IMR-90 (cell line): ENCODE data around the gene SLC4A5. TPM values are rescaled to one million over a fixed set of nuclear protein-coding genes. Genes with fewer than 3 reads are reported as not detected.

Experiments used
- ATAC-seq: fragments of 200-7000 bp; cut with Tn5 transposase; 2 replicates; pipeline ENCODE4 v1.9.1; 2020; ENCODE audit warnings: low read depth, mild to moderate bottlenecking, moderate library complexity
- BruUV-seq: library from RNA; stranded (reverse); fragments of 400-500 nt; replicated peaks from 2 replicates; lab custom pipeline; 2021; lab: Mats Ljungman, UMichigan
- CTCF ChIA-PET: fragments of 300-600 bp; formaldehyde crosslinking; extraction: SDS; loops from one replicate; lab custom pipeline; 2021; ENCODE audit warnings: antibody characterized with exemption; lab: Yijun Ruan, JAX
- POLR2A ChIA-PET: fragments of 300-600 bp; sonication (Branson Sonifier 250); formaldehyde crosslinking; loops from one replicate; lab custom pipeline; 2022; ENCODE audit warnings: antibody characterized with exemption; ENCODE audit not compliant: unreplicated experiment; lab: Charles Lee
- DNase-seq: peaks from one replicate; pipeline ENCODE4 v3.0.0; 2013
- H2AFZ ChIP-seq: replicated peaks from 2 replicates; pipeline ENCODE3; 2013; ENCODE audit warnings: low read length, mild to moderate bottlenecking; ENCODE audit not compliant: poor library complexity
- H2AK5ac ChIP-seq: 2 replicates; pipeline ENCODE4 v1.6.1; 2013; ENCODE audit warnings: low read depth, low read length, inconsistent platforms
- H2AK9ac ChIP-seq: replicated peaks from 2 replicates; pipeline ENCODE3; 2013; ENCODE audit warnings: mild to moderate bottlenecking, low read depth, low read length, moderate library complexity; ENCODE audit not compliant: poor library complexity
- H2BK120ac ChIP-seq: 2 replicates; pipeline ENCODE4 v1.6.1; 2013; ENCODE audit warnings: low read depth, low read length, inconsistent platforms
- H2BK15ac ChIP-seq: 3 replicates; pipeline ENCODE4 v1.6.1; 2013; ENCODE audit warnings: low read depth, low read length, inconsistent platforms
- H2BK20ac ChIP-seq: 2 replicates; pipeline ENCODE4 v1.6.1; 2013; ENCODE audit warnings: low read depth, mild to moderate bottlenecking, inconsistent platforms, low read length, moderate library complexity
- H2BK5ac ChIP-seq: 2 replicates; pipeline ENCODE4 v1.6.1; 2013; ENCODE audit warnings: mild to moderate bottlenecking, low read depth, low read length, inconsistent platforms; ENCODE audit not compliant: poor library complexity, severe bottlenecking
- H3K14ac ChIP-seq: replicated peaks from 2 replicates; pipeline ENCODE4 v1.6.1; 2013; ENCODE audit warnings: low read depth, low read length, inconsistent platforms
- H3K18ac ChIP-seq: 2 replicates; pipeline ENCODE4 v1.6.1; 2013; ENCODE audit warnings: low read depth, low read length, control low read depth
- H3K23ac ChIP-seq: 2 replicates; pipeline ENCODE4 v1.6.1; 2013; ENCODE audit warnings: low read depth, low read length, inconsistent platforms
- H3K27ac ChIP-seq: 2 replicates; pipeline ENCODE4 v1.5.1; 2013; ENCODE audit warnings: mild to moderate bottlenecking, control low read depth, low read length; ENCODE audit not compliant: insufficient read depth
- H3K27me3 ChIP-seq: 2 replicates; pipeline ENCODE4 v1.6.1; 2013; ENCODE audit warnings: low read length; ENCODE audit not compliant: control insufficient read depth, insufficient read depth
- H3K36me3 ChIP-seq: 2 replicates; pipeline ENCODE4 v1.6.1; 2013; ENCODE audit warnings: low read length, mixed read lengths; ENCODE audit not compliant: control insufficient read depth, insufficient read depth
- H3K4ac ChIP-seq: 2 replicates; pipeline ENCODE4 v1.6.1; 2013; ENCODE audit warnings: low read depth, low read length, inconsistent platforms
- H3K4me1 ChIP-seq: 2 replicates; pipeline ENCODE4 v1.6.1; 2013; ENCODE audit warnings: low read length, mixed read lengths; ENCODE audit not compliant: control insufficient read depth, insufficient read depth
- H3K4me2 ChIP-seq: 2 replicates; pipeline ENCODE4 v1.6.1; 2013; ENCODE audit warnings: low read depth, mild to moderate bottlenecking, control low read depth, low read length, moderate library complexity
- H3K4me3 ChIP-seq: 2 replicates; pipeline ENCODE4 v1.5.1; 2013; ENCODE audit warnings: low read depth, mild to moderate bottlenecking, control low read depth, low read length, moderate library complexity; ENCODE audit not compliant: insufficient read depth
- H3K56ac ChIP-seq: 2 replicates; pipeline ENCODE4 v1.6.1; 2013; ENCODE audit warnings: low read length, inconsistent platforms; ENCODE audit not compliant: insufficient read depth; ENCODE audit errors: extremely low read depth
- H3K79me1 ChIP-seq, 2 experiments: 2 replicates each; pipeline ENCODE4 v1.6.1; 2013; ENCODE audit warnings: low read length in 2 of 2, inconsistent platforms in 1 of 2, low read depth in 1 of 2
- H3K9ac ChIP-seq: 2 replicates; pipeline ENCODE4 v1.6.1; 2013; ENCODE audit warnings: low read depth, low read length, control low read depth
- H3K9me1 ChIP-seq: 2 replicates; pipeline ENCODE4 v1.6.1; 2013; ENCODE audit warnings: low read length, inconsistent platforms; ENCODE audit not compliant: insufficient read depth
- H3K9me3 ChIP-seq: 2 replicates; pipeline ENCODE4 v1.6.1; 2013; ENCODE audit warnings: low read length; ENCODE audit not compliant: control insufficient read depth, insufficient read depth
- H4K20me1 ChIP-seq: 2 replicates; pipeline ENCODE4 v1.6.1; 2013; ENCODE audit warnings: low read length, inconsistent platforms; ENCODE audit not compliant: insufficient read depth
- H4K5ac ChIP-seq: 2 replicates; pipeline ENCODE4 v1.6.1; 2013; ENCODE audit warnings: mild to moderate bottlenecking, low read depth, low read length, control low read depth
- H4K8ac ChIP-seq, 2 experiments: 2 replicates each; pipeline ENCODE4 v1.6.1; 2013; ENCODE audit warnings: low read depth in 2 of 2, low read length in 2 of 2, control low read depth in 1 of 2, inconsistent platforms in 1 of 2
- H4K91ac ChIP-seq: 2 replicates; pipeline ENCODE4 v1.6.1; 2013; ENCODE audit warnings: low read depth, low read length, inconsistent platforms; ENCODE audit not compliant: insufficient read depth
- BHLHE40 ChIP-seq: fragments of 150-350 bp; IDR thresholded peaks from 2 replicates; pipeline ENCODE4 v1.6.1; 2016; ENCODE audit warnings: mild to moderate bottlenecking, low read depth, low read length
- MAFK ChIP-seq: IDR thresholded peaks from 2 replicates; pipeline ENCODE4 v1.6.1; 2012; ENCODE audit warnings: low read depth, low read length, improper control_type of control experiment
- MAZ ChIP-seq: IDR thresholded peaks from 2 replicates; pipeline ENCODE4 v1.6.1; 2012; ENCODE audit warnings: low read depth, mild to moderate bottlenecking, low read length, improper control_type of control experiment, moderate library complexity, borderline replicate concordance
- MXI1 ChIP-seq: IDR thresholded peaks from 2 replicates; pipeline ENCODE4 v1.6.1; 2012; ENCODE audit warnings: low read depth, mild to moderate bottlenecking, low read length, moderate library complexity, borderline replicate concordance
- POLR2A ChIP-seq: IDR thresholded peaks from 2 replicates; pipeline ENCODE4 v1.6.1; 2012; ENCODE audit warnings: mild to moderate bottlenecking, low read depth, low read length
- RAD21 ChIP-seq: IDR thresholded peaks from 2 replicates; pipeline ENCODE4 v1.6.1; 2012; ENCODE audit warnings: low read length, improper control_type of control experiment
- RCOR1 ChIP-seq: IDR thresholded peaks from 2 replicates; pipeline ENCODE4 v1.6.1; 2012; ENCODE audit warnings: mild to moderate bottlenecking, low read length, improper control_type of control experiment; ENCODE audit not compliant: insufficient replicate concordance
- RFX5 ChIP-seq: IDR thresholded peaks from 2 replicates; pipeline ENCODE4 v1.8.0; 2012; ENCODE audit warnings: low read depth, mild to moderate bottlenecking, low read length, moderate library complexity
- SMC3 ChIP-seq: fragments of 150-350 bp; IDR thresholded peaks from 2 replicates; pipeline ENCODE4 v1.6.1; 2016; ENCODE audit warnings: low read depth, mild to moderate bottlenecking, antibody characterized with exemption, low read length, moderate library complexity
- USF2 ChIP-seq: fragments of 150-350 bp; IDR thresholded peaks from 2 replicates; pipeline ENCODE4 v1.6.1; 2017; ENCODE audit warnings: mild to moderate bottlenecking, antibody characterized with exemption, low read length, low read depth
- WGBS, 2 experiments: methylation state at CpG; one replicate each; pipeline versions ENCODE4 v1.1.5 to v1.1.7; 2013; ENCODE audit warnings: missing lambda C conversion rate in 2 of 2; ENCODE audit not compliant: insufficient read length in 1 of 2; ENCODE audit errors: extremely low coverage in 2 of 2; 5-methylcytosine and 5-hydroxymethylcytosine counted together
- dilution Hi-C: fragments of 300-500 bp; cut with HindIII; formaldehyde crosslinking; loops from one replicate; pipeline ENCODE4 v1.14.3; 2018; ENCODE audit warnings: low sequenced_read_pairs; ENCODE audit not compliant: unreplicated experiment
- in situ Hi-C: fragments of 300-500 bp; cut with MboI; formaldehyde crosslinking; loops from 3 replicates; pipeline ENCODE4 v1.14.3; 2019; ENCODE audit warnings: low sequenced_read_pairs, inconsistent platforms, mixed read lengths
- intact Hi-C: fragments of 100-400 bp; cut with micrococcal nuclease; formaldehyde crosslinking; loops from 2 replicates; pipeline ENCODE4 v1.10.0; 2022
- polyA plus RNA-seq, 3 experiments: library from polyadenylated mRNA; depleted of rRNA; stranded (reverse); fragments of >200 nt; gene quantifications; 2 replicates each; pipeline ENCODE4 v1.2.3, GENCODE V29; 2012; ENCODE audit warnings: low replicate concordance in 1 of 3
- total RNA-seq: library from RNA; depleted of rRNA; stranded (reverse); fragments of >200 nt; gene quantifications from 2 replicates; pipeline ENCODE4 v1.2.3, GENCODE V29; 2012

The SLC4A5 gene
- total and polyA plus RNA-seq, 2 of the 4 experiments (the other 2 are of a cell fraction), result 0.18 to 0.22 TPM

- Histone ChIP-seq H2BK20ac (no peak overlapping the region), H2BK120ac (no peak overlapping the region), H3K36me3 (no peaks in the 10 kb centered on the region), H3K9me1 (no peaks in the 10 kb centered on the region), H3K4me3 (no peak overlapping the region), H2AK5ac (no peak overlapping the region), H3K4me2 (no peak overlapping the region), H4K91ac (no peak overlapping the region), H3K14ac (no peak overlapping the region), H3K9me3 (no peaks in the 10 kb centered on the region), H4K5ac (no peak overlapping the region), H2AK9ac (no peak overlapping the region), H3K27ac (no peak overlapping the region), H3K4ac (no peak overlapping the region), H3K9ac (no peak overlapping the region), H3K27me3 (peaks cover 10% of the 10 kb centered on the region), H3K4me1 (no peaks in the 10 kb centered on the region), H4K8ac (no peak overlapping the region), H3K56ac (no peak overlapping the region), H3K23ac (no peak overlapping the region), H2BK15ac (no peak overlapping the region), H2AFZ (no peak overlapping the region), H3K18ac (no peak overlapping the region), H4K20me1 (no peaks in the 10 kb centered on the region), H3K79me1 (no peaks in the 10 kb centered on the region), H2BK5ac (no peak overlapping the region)
- WGBS, 2 experiments, result 50% methylated on average over 2 of the region's 4 CpGs; no CpG with 5 or more reads in 1 of the 2 experiments
- intact Hi-C loops, result no loop called here
- ChIA-PET CTCF (interaction anchor here (1.1 kb wide), 1 partner anchor 15 kb away, joined by 3 read pairs; no protein-coding TSS in a partner anchor), POLR2A (no interaction called here)
- no peak for TF ChIP-seq MXI1
- TF ChIP-seq RFX5, result no peak
- no peak for TF ChIP-seq POLR2A
- no peak for TF ChIP-seq RCOR1
- TF ChIP-seq MAZ, result no peak
- no peak for TF ChIP-seq RAD21
- TF ChIP-seq USF2, result no peak
- TF ChIP-seq BHLHE40, result no peak
- no peak for TF ChIP-seq SMC3
- TF ChIP-seq MAFK, result no peak
- no TSS peak for BruUV-seq
- dilution Hi-C loops, result no loop called here
- in situ Hi-C loops, result loop anchor here (25.0 kb wide), 1 partner anchor 538 kb away; no protein-coding TSS in a partner anchor
- ATAC-seq (no peak), DNase-seq (no peak)
These were observed 6.7 kb upstream of the SLC4A5 start for GRCh38 chr2:74349889-74350288.
